Epithelial cell of esophagus (primary cell): ENCODE measurements around the gene RPP30.
"Not testable (repeated sequence)": the region's sequence is repeated elsewhere in the genome, so short reads cannot be mapped to it uniquely, and the experiment has no call there.

Source experiments
- DNase-seq: peaks from one replicate; pipeline ENCODE4 v3.0.0; 2010; ENCODE audit warnings: low read depth
- H3K4me3 ChIP-seq: 2 replicates; pipeline ENCODE4 v1.5.1; 2011; ENCODE audit warnings: mild to moderate bottlenecking, low read length, control low read depth
- CTCF ChIP-seq: IDR thresholded peaks from 2 replicates; pipeline ENCODE4 v1.5.1; 2011; ENCODE audit warnings: low read depth, mild to moderate bottlenecking, low read length, control low read depth, inconsistent platforms; ENCODE audit not compliant: insufficient read depth; ENCODE audit errors: missing control alignments

The RPP30 gene

GRCh38 chr10:90930971-90931871 lies 59.4 kb downstream of the RPP30 start:
- no peak overlapping the region for H3K4me3 ChIP-seq
- DNase-seq: no peak
- no peak for TF ChIP-seq CTCF

GRCh38 chr10:90935581-90936275 lies 64.0 kb downstream of the RPP30 start:
- no peak for TF ChIP-seq CTCF
- no peak overlapping the region for H3K4me3 ChIP-seq
- no peak for DNase-seq

GRCh38 chr10:90936276-90936659 lies 64.5 kb downstream of the RPP30 start:
- TF ChIP-seq CTCF: no peak
- H3K4me3 ChIP-seq: no peak overlapping the region
- no peak for DNase-seq

GRCh38 chr10:90937645-90938258 lies 66.0 kb downstream of the RPP30 start:
- no peak for TF ChIP-seq CTCF
- no peak overlapping the region for H3K4me3 ChIP-seq
- no peak for DNase-seq

GRCh38 chr10:90939116-90939515 lies 67.3 kb downstream of the RPP30 start:
- no peak for TF ChIP-seq CTCF
- H3K4me3 ChIP-seq: no peak overlapping the region
- no peak for DNase-seq

GRCh38 chr10:90939648-90940047 lies 67.9 kb downstream of the RPP30 start:
- DNase-seq: no peak
- TF ChIP-seq CTCF: no peak
- H3K4me3 ChIP-seq: no peak overlapping the region

GRCh38 chr10:90942980-90943379 lies 71.2 kb downstream of the RPP30 start:
- not testable (repeated sequence) for DNase-seq, H3K4me3 ChIP-seq
